ENCODE results near the gene CACNA1D. TPM values are rescaled to one million over a fixed set of nuclear protein-coding genes. Genes with fewer than 3 reads are reported as not detected.

The CACNA1D gene
- total and polyA plus RNA-seq, 2 donors from 2014 or later: 3.7 to 35.7 TPM

- Histone ChIP-seq H3K27me3 (ENCODE audit: control insufficient read depth, insufficient read depth, low read length) (no peaks in the 10 kb centered on the region), H3K9ac (ENCODE audit: low read length in 3 of 3) (no peak overlapping the region), H3K4me1 (ENCODE audit: control insufficient read depth in 2 of 3, insufficient read depth in 2 of 3, low read depth in 1 of 3, low read length in 3 of 3) (peaks cover 0 to 2% (median 0%) of the 10 kb centered on the region in 3 donors), H3K36me3 (ENCODE audit: control insufficient read depth in 2 of 3, insufficient read depth in 3 of 3, low read length in 3 of 3) (no peaks in the 10 kb centered on the region), H3K4me3 (ENCODE audit: low read length in 3 of 3) (no peak overlapping the region), H3K9me3 (ENCODE audit: control insufficient read depth in 2 of 3, insufficient read depth in 1 of 3, low read length in 3 of 3) (no peaks in the 10 kb centered on the region), H3K27ac (ENCODE audit: low read depth in 2 of 2, low read length in 2 of 2) (no peak overlapping the region)
- TF ChIP-seq CTCF (IDR thresholded peaks at IDR 0.05; ENCODE audit: borderline replicate concordance, extremely low read depth, insufficient read depth): no peak
- no peak for FAIRE-seq
- intact Hi-C loops (cut with DNase I): no loop called here
- DNase-seq: no peak
Observed at GRCh38 chr3:53525765-53526703, 31.6 kb downstream of the CACNA1D start.

- FAIRE-seq (no peak), DNase-seq (no peak)
- intact Hi-C loops (cut with DNase I): no loop called here
- H3K36me3 ChIP-seq (ENCODE audit: control insufficient read depth in 2 of 3, insufficient read depth in 3 of 3, low read length in 3 of 3): no peaks in the 10 kb centered on the region
- H3K27ac ChIP-seq (ENCODE audit: low read depth in 2 of 2, low read length in 2 of 2): no peak overlapping the region
- no peak overlapping the region for H3K4me3 ChIP-seq (ENCODE audit: low read length in 3 of 3)
- no peaks in the 10 kb centered on the region for H3K9me3 ChIP-seq (ENCODE audit: control insufficient read depth in 2 of 3, insufficient read depth in 1 of 3, low read length in 3 of 3)
- H3K9ac ChIP-seq (ENCODE audit: low read length in 3 of 3): no peak overlapping the region
- TF ChIP-seq CTCF (IDR thresholded peaks at IDR 0.05; ENCODE audit: borderline replicate concordance, extremely low read depth, insufficient read depth): no peak
- H3K27me3 ChIP-seq (ENCODE audit: control insufficient read depth, insufficient read depth, low read length): no peaks in the 10 kb centered on the region
- H3K4me1 ChIP-seq (ENCODE audit: control insufficient read depth in 2 of 3, insufficient read depth in 2 of 3, low read depth in 1 of 3, low read length in 3 of 3): peaks cover 0 to 2% (median 0%) of the 10 kb centered on the region in 3 donors
Observed at GRCh38 chr3:53526704-53527055, 32.3 kb downstream of the CACNA1D start.

- intact Hi-C loops (cut with DNase I): no loop called here
- H3K4me3 ChIP-seq (ENCODE audit: low read length in 3 of 3): no peak overlapping the region
- FAIRE-seq (no peak), DNase-seq (no peak)
- no peaks in the 10 kb centered on the region for H3K27me3 ChIP-seq (ENCODE audit: control insufficient read depth, insufficient read depth, low read length)
- no peaks in the 10 kb centered on the region for H3K9me3 ChIP-seq (ENCODE audit: control insufficient read depth in 2 of 3, insufficient read depth in 1 of 3, low read length in 3 of 3)
- no peak overlapping the region for H3K9ac ChIP-seq (ENCODE audit: low read length in 3 of 3)
- H3K36me3 ChIP-seq (ENCODE audit: control insufficient read depth in 2 of 3, insufficient read depth in 3 of 3, low read length in 3 of 3): no peaks in the 10 kb centered on the region
- H3K27ac ChIP-seq (ENCODE audit: low read depth in 2 of 2, low read length in 2 of 2): no peak overlapping the region
- no peak for TF ChIP-seq CTCF (IDR thresholded peaks at IDR 0.05; ENCODE audit: borderline replicate concordance, extremely low read depth, insufficient read depth)
- peaks cover 0 to 2% (median 1%) of the 10 kb centered on the region in 3 donors for H3K4me1 ChIP-seq (ENCODE audit: control insufficient read depth in 2 of 3, insufficient read depth in 2 of 3, low read depth in 1 of 3, low read length in 3 of 3)
Observed at GRCh38 chr3:53530205-53530604, 35.8 kb downstream of the CACNA1D start.

Data from kidney (tissue), 14 donors.